Spleen (tissue), 11 donors: ENCODE results near the gene CCDC93. TPM values are rescaled to one million over a fixed set of nuclear protein-coding genes. Genes with fewer than 3 reads are reported as not detected.

ENCODE experiments used
- DNase-seq: peaks from one replicate; pipeline ENCODE4 v3.0.0-alpha.2; 2020
- H3K27ac ChIP-seq, 8 donors: fragments of 200-600 bp; sonication (generic) in 7 of 8; 1 replicate in 4 of 8; 2 replicates in 4 of 8; pipeline versions ENCODE4 v1.5.0 to v1.8.0; 2016 to 2021; ENCODE audit warnings: inconsistent platforms in 4 of 8, mild to moderate bottlenecking in 4 of 8, moderate library complexity in 1 of 8
- H3K27me3 ChIP-seq, 7 donors: fragments of 200-600 bp; sonication (generic) in 6 of 7; replicated peaks in 1 of 7; 1 replicate in 4 of 7; 2 replicates in 3 of 7; pipeline versions ENCODE4 v1.5.0 to v1.8.0; 2016 to 2021; ENCODE audit warnings: inconsistent platforms in 3 of 7, mild to moderate bottlenecking in 1 of 7
- H3K36me3 ChIP-seq, 6 donors: fragments of 200-600 bp; sonication (generic) in 5 of 6; 1 replicate in 4 of 6; 2 replicates in 2 of 6; pipeline versions ENCODE4 v1.5.0 to v1.8.0; 2016 to 2021; ENCODE audit warnings: inconsistent platforms in 2 of 6
- H3K4me1 ChIP-seq, 6 donors: fragments of 200-600 bp; sonication (generic) in 5 of 6; 1 replicate in 3 of 6; 2 replicates in 3 of 6; pipeline versions ENCODE4 v1.5.0 to v1.8.0; 2016 to 2021; ENCODE audit warnings: inconsistent platforms in 3 of 6
- H3K4me3 ChIP-seq, 8 donors: fragments of 200-600 bp; sonication (generic) in 7 of 8; 1 replicate in 4 of 8; 2 replicates in 4 of 8; pipeline versions ENCODE4 v1.5.0 to v1.8.0; 2016 to 2021; ENCODE audit warnings: inconsistent platforms in 4 of 8, mild to moderate bottlenecking in 4 of 8, moderate library complexity in 2 of 8
- H3K9me3 ChIP-seq, 8 donors: fragments of 200-600 bp; sonication (generic) in 7 of 8; 1 replicate in 4 of 8; 2 replicates in 4 of 8; pipeline versions ENCODE4 v1.5.0 to v1.8.0; 2016 to 2021; ENCODE audit warnings: inconsistent platforms in 4 of 8
- POLR2A ChIP-seq, 3 donors: fragments of 450-650 bp; IDR thresholded peaks; one replicate each; pipeline ENCODE4 v1.5.1; 2017; ENCODE audit warnings: antibody characterized with exemption in 3 of 3, mild to moderate bottlenecking in 1 of 3
- POLR2AphosphoS5 ChIP-seq, 3 donors: sonication (generic); formaldehyde crosslinking; IDR thresholded peaks; one replicate each; pipeline ENCODE4 v1.5.1; 2017; ENCODE audit warnings: antibody characterized with exemption in 3 of 3
- WGBS, 5 donors: extraction: QIAGEN DNeasy Blood & Tissue Kit in 3 of 5; methylation state at CpG; one replicate each; pipeline versions ENCODE4 v1.1.5 to v1.1.7; 2013 to 2018; 5-methylcytosine and 5-hydroxymethylcytosine counted together
- intact Hi-C: fragments of 100-400 bp; cut with DNase I; formaldehyde crosslinking; loops from one replicate; pipeline ENCODE4 v1.15.0; 2023; ENCODE audit warnings: low total_unique reads
- polyA plus RNA-seq, 3 donors: library from polyadenylated mRNA; stranded (reverse); fragments of 200-250 nt; gene quantifications; one replicate each; pipeline ENCODE4 v1.2.1, GENCODE V29; 2013
- small RNA-seq, 4 donors: library from RNA; depleted of rRNA; stranded (forward); fragments of <200 nt; gene quantifications; one replicate each; pipeline ENCODE3, GENCODE V24; 2016
- total RNA-seq, 7 donors: library from RNA; depleted of rRNA in 3 of 7; stranded (reverse); fragments of >200 nt in 3 of 7; fragmentation: NEBNext Ultra II Directional in 4 of 7; extraction: Animal tissue kit (Norgen Biotek cat#: 25700) in 4 of 7; gene quantifications; one replicate each; pipeline versions ENCODE4 v1.1.0 to v1.2.1, GENCODE V29; 2016 to 2021
- TF ChIP-seq, protein P1 (sequence below), 11 experiments: fragments of 200-600 bp in 7 of 11; fragments of 450-650 bp in 4 of 11; sonication (generic) in 4 of 11; IDR thresholded peaks in 8 of 11; conservative IDR thresholded peaks in 3 of 11; 1 replicate in 7 of 11; 2 replicates in 4 of 11; pipeline versions ENCODE4 v1.4.0 to v1.8.0; 2016 to 2021; ENCODE audit warnings: antibody characterized with exemption in 11 of 11, inconsistent platforms in 4 of 11, mild to moderate bottlenecking in 1 of 11
- donor health status: healthy with polysubstance abuse.
- donor health status: DM: no; HTN: no; CAD: no; lungs with moderate emphysema.
- donor health status: DM: no; HTN: no; CAD: no.
- donor health status: Bipolar disorder and iron deficiency.
- donor health status: healthy.
- donor health status: DM: no; HTN: no; CAD: no.
- donor health status: DM: yes; HTN: yes; CAD: no.

Gene CCDC93
- total and polyA plus RNA-seq, 10 donors, result 4.3 to 80.3 (median 42.4) TPM

DNA sequence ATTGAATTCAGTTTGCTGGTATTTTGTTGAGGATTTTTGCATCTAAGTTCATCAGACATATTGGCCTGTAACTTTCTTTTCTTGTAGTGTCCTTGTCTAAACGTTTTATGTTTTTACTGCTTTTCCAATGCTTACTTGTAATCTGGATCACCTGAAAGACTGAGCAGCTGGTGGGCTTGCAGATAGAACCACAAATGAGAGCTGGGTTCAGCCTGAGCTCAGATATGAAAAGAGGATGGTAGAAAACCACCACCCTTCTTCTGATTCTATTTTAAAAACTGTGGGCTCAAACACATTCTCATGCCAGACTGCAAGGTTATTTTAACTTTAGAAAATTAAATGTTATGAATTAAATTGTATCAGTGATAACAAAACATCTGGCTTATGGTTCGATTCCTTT lies 128.6 kb downstream of the CCDC93 start:
- DNase-seq, result no peak
- Histone ChIP-seq H3K9me3 (peaks cover 0 to 27% (median 15%) of the 10 kb centered on the region in 8 donors), H3K4me3 (no peak overlapping the region), H3K27ac (no peak overlapping the region), H3K27me3 (no peaks in the 10 kb centered on the region), H3K36me3 (no peaks in the 10 kb centered on the region), H3K4me1 (no peaks in the 10 kb centered on the region)
- 58 to 69% (median 63%) methylated on average over 2 of the region's 2 CpGs for WGBS, 5 donors
- no peak for TF ChIP-seq POLR2A (IDR thresholded peaks at IDR 0.05)
- no peak for TF ChIP-seq POLR2AphosphoS5 (IDR thresholded peaks at IDR 0.05)
- TF ChIP-seq, protein P1, sequence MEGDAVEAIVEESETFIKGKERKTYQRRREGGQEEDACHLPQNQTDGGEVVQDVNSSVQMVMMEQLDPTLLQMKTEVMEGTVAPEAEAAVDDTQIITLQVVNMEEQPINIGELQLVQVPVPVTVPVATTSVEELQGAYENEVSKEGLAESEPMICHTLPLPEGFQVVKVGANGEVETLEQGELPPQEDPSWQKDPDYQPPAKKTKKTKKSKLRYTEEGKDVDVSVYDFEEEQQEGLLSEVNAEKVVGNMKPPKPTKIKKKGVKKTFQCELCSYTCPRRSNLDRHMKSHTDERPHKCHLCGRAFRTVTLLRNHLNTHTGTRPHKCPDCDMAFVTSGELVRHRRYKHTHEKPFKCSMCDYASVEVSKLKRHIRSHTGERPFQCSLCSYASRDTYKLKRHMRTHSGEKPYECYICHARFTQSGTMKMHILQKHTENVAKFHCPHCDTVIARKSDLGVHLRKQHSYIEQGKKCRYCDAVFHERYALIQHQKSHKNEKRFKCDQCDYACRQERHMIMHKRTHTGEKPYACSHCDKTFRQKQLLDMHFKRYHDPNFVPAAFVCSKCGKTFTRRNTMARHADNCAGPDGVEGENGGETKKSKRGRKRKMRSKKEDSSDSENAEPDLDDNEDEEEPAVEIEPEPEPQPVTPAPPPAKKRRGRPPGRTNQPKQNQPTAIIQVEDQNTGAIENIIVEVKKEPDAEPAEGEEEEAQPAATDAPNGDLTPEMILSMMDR (IDR thresholded peaks at IDR 0.05 in 8 of 11, conservative IDR thresholded peaks at IDR 0.05 in 3 of 11), result no peak
- intact Hi-C loops, result no loop called here

DNA sequence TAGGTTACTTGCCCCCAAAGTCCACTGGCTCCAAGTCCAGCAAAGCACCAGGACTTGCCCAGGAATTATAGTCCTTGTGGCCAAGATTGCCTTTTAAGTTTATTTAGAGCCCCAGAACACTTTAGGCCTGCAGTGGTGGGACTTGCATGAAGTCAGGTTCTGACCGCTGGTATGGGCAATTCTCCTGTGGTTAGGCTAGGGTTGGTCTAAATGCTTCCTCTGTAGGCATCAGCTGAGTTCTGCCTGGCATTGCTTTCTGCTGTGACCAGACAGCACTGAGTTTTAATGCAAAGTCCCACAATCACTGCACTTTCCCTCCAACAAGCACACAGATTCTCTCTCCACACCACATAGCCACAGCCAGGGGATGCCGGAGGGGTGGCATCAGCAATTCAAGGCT lies 134.9 kb downstream of the CCDC93 start:
- Histone ChIP-seq H3K36me3 (no peaks in the 10 kb centered on the region), H3K4me3 (no peak overlapping the region), H3K27ac (no peak overlapping the region), H3K27me3 (peaks cover 0 to 13% (median 0%) of the 10 kb centered on the region in 7 donors), H3K4me1 (no peaks in the 10 kb centered on the region), H3K9me3 (peaks cover 0 to 21% (median 10%) of the 10 kb centered on the region in 8 donors)
- TF ChIP-seq POLR2AphosphoS5 (IDR thresholded peaks at IDR 0.05) (no peak), POLR2A (IDR thresholded peaks at IDR 0.05) (no peak)
- TF ChIP-seq, protein P1 (IDR thresholded peaks at IDR 0.05 in 8 of 11, conservative IDR thresholded peaks at IDR 0.05 in 3 of 11), result no peak
- intact Hi-C loops, result no loop called here
- no peak for DNase-seq
- WGBS, 5 donors, result 71 to 95% (median 81%) methylated on average over 2 of the region's 2 CpGs

DNA sequence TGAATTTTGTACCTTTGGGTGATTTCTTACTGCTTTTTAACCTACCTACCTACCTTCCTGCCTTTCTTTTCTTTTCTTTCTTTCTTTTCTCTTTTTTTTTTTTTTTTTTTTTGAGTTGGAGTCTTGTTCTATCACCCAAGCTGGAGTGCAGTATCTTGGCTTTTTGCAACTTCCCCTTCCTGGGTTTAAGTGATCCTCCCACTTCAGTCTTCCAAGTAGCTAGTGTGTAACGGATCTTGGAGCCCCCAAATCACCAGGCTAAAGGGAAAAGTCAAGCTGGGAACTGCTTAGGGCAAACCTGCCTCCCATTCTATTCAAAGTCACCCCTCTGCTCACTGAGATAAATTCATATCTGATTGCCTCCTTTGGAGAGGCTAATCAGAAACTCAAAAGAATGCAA lies 138.1 kb downstream of the CCDC93 start:
- intact Hi-C loops, result no loop called here
- no peak for DNase-seq
- 6 to 50% (median 39%) methylated on average over 1 of the region's 1 CpG for WGBS, 5 donors

More for the DNA sequence above, 138.1 kb downstream of the CCDC93 start:
- Histone ChIP-seq H3K27me3 (peaks cover 0 to 13% (median 0%) of the 10 kb centered on the region in 7 donors), H3K36me3 (no peaks in the 10 kb centered on the region), H3K27ac (no peak overlapping the region), H3K4me3 (no peak overlapping the region), H3K4me1 (no peaks in the 10 kb centered on the region), H3K9me3 (no peaks in the 10 kb centered on the region)
- TF ChIP-seq POLR2A (IDR thresholded peaks at IDR 0.05) (no peak), POLR2AphosphoS5 (IDR thresholded peaks at IDR 0.05) (no peak)
- TF ChIP-seq, protein P1 (IDR thresholded peaks at IDR 0.05 in 8 of 11, conservative IDR thresholded peaks at IDR 0.05 in 3 of 11), result no peak

Small RNA genes lying within 50 kb of the gene (small RNA-seq; reads per million reads assigned to genes)
- gene RN7SL111P, result 0 reads per million in 4 donors

Other genes starting within 250 kb of the CCDC93 start
- gene DDX18, start 199.4 kb downstream of the CCDC93 start, total RNA-seq, result 10 to 100 TPM; 48.4 to 81.2 (median 57.2) TPM
- 10 to 100 TPM; 24.0 to 28.5 (median 25.8) TPM for gene DDX18, start 199.4 kb downstream of the CCDC93 start, polyA plus RNA-seq
- 10 to 100 TPM; 23.9 to 42.7 (median 33.7) TPM for gene INSIG2, start 74.4 kb upstream of the CCDC93 start, total RNA-seq
- 10 to 100 TPM; 11.5 to 15.4 (median 12.3) TPM for gene INSIG2, start 74.4 kb upstream of the CCDC93 start, polyA plus RNA-seq